Measurements from ENCODE around the gene ANAPC7. TPM values are rescaled to one million over a fixed set of nuclear protein-coding genes. Genes with fewer than 3 reads are reported as not detected.

The ANAPC7 gene
- total RNA-seq, 1 experiment from 2014 or later = 91.1 TPM

DNA sequence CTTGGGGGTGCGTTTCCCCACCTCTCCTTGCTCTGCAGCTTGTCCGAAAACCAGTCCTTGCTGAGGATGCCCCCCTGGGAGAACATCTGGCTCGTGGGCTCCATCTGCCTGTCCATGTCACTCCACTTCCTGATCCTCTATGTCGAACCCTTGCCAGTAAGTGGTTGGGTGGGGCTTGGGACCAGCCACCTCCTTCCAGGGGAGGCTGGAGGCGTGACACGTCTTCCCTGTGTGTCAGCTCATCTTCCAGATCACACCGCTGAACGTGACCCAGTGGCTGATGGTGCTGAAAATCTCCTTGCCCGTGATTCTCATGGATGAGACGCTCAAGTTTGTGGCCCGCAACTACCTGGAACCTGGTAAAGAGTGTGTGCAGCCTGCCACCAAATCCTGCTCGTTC, 57.5 kb downstream of the ANAPC7 start:
- H2AK5ac ChIP-seq (ENCODE audit: insufficient read length, low read length) = no peak overlapping the region
- H3K27ac Mint-ChIP-seq = no peak overlapping the region
- no peak overlapping the region for H3K27ac ChIP-seq (ENCODE audit: insufficient read length, low read depth, low read length)
- H4K20me1 ChIP-seq (ENCODE audit: control insufficient read depth, insufficient read depth, insufficient read length) = no peaks in the 10 kb centered on the region
- no peak overlapping the region for H3K4me3 Mint-ChIP-seq
- H2BK20ac ChIP-seq (ENCODE audit: low read depth, low read length, poor library complexity, severe bottlenecking) = no peak overlapping the region
- no peak overlapping the region for H3K14ac ChIP-seq (ENCODE audit: insufficient read depth, low read length)
- H3K4me1 Mint-ChIP-seq = no peaks in the 10 kb centered on the region
- H3K27me3 Mint-ChIP-seq (ENCODE audit: low read depth) = no peaks in the 10 kb centered on the region
- H3K9ac ChIP-seq (ENCODE audit: extremely low read depth, insufficient read length, low read length) = no peak overlapping the region
- no peaks in the 10 kb centered on the region for H3K79me1 ChIP-seq (ENCODE audit: insufficient read depth, low read depth, low read length, poor library complexity, severe bottlenecking)
- no peak overlapping the region for H3K4me2 ChIP-seq (ENCODE audit: insufficient read depth, insufficient read length, low read length)
- H2AFZ ChIP-seq (ENCODE audit: low read length) = no peak overlapping the region
- H2BK12ac ChIP-seq (ENCODE audit: insufficient read length, low read depth, low read length) = no peak overlapping the region
- no peak overlapping the region for H4K91ac ChIP-seq (ENCODE audit: insufficient read length, low read depth, low read length)
- no peak overlapping the region for H2BK15ac ChIP-seq (ENCODE audit: low read depth, low read length)
- TF ChIP-seq CTCF (conservative IDR thresholded peaks at IDR 0.05) = no peak
- H2BK120ac ChIP-seq (ENCODE audit: low read depth, low read length, poor library complexity, severe bottlenecking) = no peak overlapping the region
- no peaks in the 10 kb centered on the region for H3K9me3 Mint-ChIP-seq
- no peak overlapping the region for H3T11ph ChIP-seq (ENCODE audit: low read length)
- peaks cover 63 to 97% (median 93%) of the 10 kb centered on the region in 3 experiments for H3K36me3 Mint-ChIP-seq (ENCODE audit: insufficient read depth in 1 of 3, low read depth in 3 of 3)
- H3K4me1 ChIP-seq (ENCODE audit: insufficient read depth, low read length) = no peaks in the 10 kb centered on the region
- H3K23me2 ChIP-seq (ENCODE audit: insufficient read length, low read depth, low read length, poor library complexity, severe bottlenecking) = peaks cover 3% of the 10 kb centered on the region
- no peak overlapping the region for H4K5ac ChIP-seq (ENCODE audit: insufficient read length, low read depth, low read length)
- no peak overlapping the region for H3K23ac ChIP-seq (ENCODE audit: insufficient read length, low read depth, low read length)
- no peak for DNase-seq
- no peaks in the 10 kb centered on the region for H3K79me2 ChIP-seq (ENCODE audit: insufficient read depth, low read length)
- no peaks in the 10 kb centered on the region for H3K27me3 ChIP-seq (ENCODE audit: insufficient read depth, low read length)
- H4K8ac ChIP-seq (replicated peaks; ENCODE audit: insufficient read length, low read depth, low read length) = no peak overlapping the region
- H3K9me3 ChIP-seq (ENCODE audit: control insufficient read depth, low read depth, low read length) = no peaks in the 10 kb centered on the region
- H3K18ac ChIP-seq (ENCODE audit: insufficient read length, low read depth, low read length) = no peak overlapping the region
- no peak overlapping the region for H3K4ac ChIP-seq (ENCODE audit: low read depth, low read length)
- no CpG with 5 or more reads among the region's 12 CpGs for WGBS (ENCODE audit: extremely low coverage, insufficient read length, low lambda C conversion rate)
- no peak overlapping the region for H2BK5ac ChIP-seq (ENCODE audit: insufficient read length, low read length)
- no peak overlapping the region for H3K56ac ChIP-seq (ENCODE audit: insufficient read length, low read depth, low read length)
